Astrocyte (in vitro differentiated cells and primary cell): ENCODE data around the gene KIF11.

Experiments used
- CTCF ChIP-seq: IDR thresholded peaks from 2 replicates; pipeline ENCODE4 v1.5.1; 2011; ENCODE audit warnings: low read depth, mild to moderate bottlenecking, inconsistent platforms, low read length, moderate library complexity; ENCODE audit not compliant: insufficient read depth
- EZH2 ChIP-seq: IDR thresholded peaks from 2 replicates; pipeline ENCODE4 v1.6.1; 2012; ENCODE audit warnings: mild to moderate bottlenecking, low read length, inconsistent platforms; ENCODE audit not compliant: insufficient read depth

GRCh38 chr10:92677708-92678107 lies 84.8 kb downstream of the KIF11 start:
- TF ChIP-seq CTCF (no peak), EZH2 (no peak)
